SK-N-SH (cell line): ENCODE measurements around the gene SPATA13. TPM values are rescaled to one million over a fixed set of nuclear protein-coding genes. Genes with fewer than 3 reads are reported as not detected.

ENCODE experiments used
- CTCF ChIA-PET: fragments of 300-600, 350-600 bp; formaldehyde crosslinking; extraction: SDS; loops from one replicate; lab custom pipeline; 2021; lab: Yijun Ruan, JAX
- POLR2A ChIA-PET: fragments of 350-600 bp; sonication (Branson Sonifier 250); formaldehyde crosslinking; extraction: SDS; loops from one replicate; lab custom pipeline; 2020; ENCODE audit warnings: antibody characterized with exemption, inconsistent platforms; lab: Yijun Ruan, JAX
- DNase-seq: peaks from one replicate; pipeline ENCODE4 v3.0.0; 2012
- H2AFZ ChIP-seq: fragments of 200-600 bp; sonication (generic); 2 replicates; pipeline ENCODE4 v1.8.1; 2016; ENCODE audit warnings: antibody characterized with exemption, mild to moderate bottlenecking, low read depth
- H3F3A ChIP-seq: fragments of 200-600 bp; sonication (generic); replicated peaks from 2 replicates; pipeline ENCODE3; 2016; ENCODE audit warnings: antibody characterized with exemption, mild to moderate bottlenecking; ENCODE audit not compliant: insufficient read depth
- H3K27ac ChIP-seq, 2 experiments: fragments of 200-500 bp in 1 of 2; fragments of 200-600 bp in 1 of 2; sonication (Bioruptor generic) in 1 of 2; sonication (generic), shearing (Covaris generic) in 1 of 2; 2 replicates each; pipeline versions ENCODE4 v1.5.1 to v1.6.1; 2014 to 2016; ENCODE audit warnings: low read depth in 2 of 2, inconsistent platforms in 1 of 2, low read length in 1 of 2, mild to moderate bottlenecking in 1 of 2, mixed read lengths in 1 of 2
- H3K27me3 ChIP-seq: fragments of 200-600 bp; sonication (generic), shearing (Covaris generic); 2 replicates; pipeline ENCODE4 v1.6.1; 2016; ENCODE audit warnings: mixed run types; ENCODE audit not compliant: insufficient read depth
- H3K36me3 ChIP-seq, 2 experiments: fragments of 200-500 bp in 1 of 2; fragments of 200-600 bp in 1 of 2; sonication (Bioruptor generic) in 1 of 2; sonication (generic) in 1 of 2; replicated peaks in 1 of 2; 2 replicates each; pipeline versions ENCODE3 to v1.5.1; 2014 to 2016; ENCODE audit warnings: low read length in 1 of 2, mild to moderate bottlenecking in 1 of 2; ENCODE audit not compliant: insufficient read depth in 2 of 2, control insufficient read depth in 1 of 2
- H3K4me1 ChIP-seq, 2 experiments: fragments of 200-500 bp in 1 of 2; fragments of 200-600 bp in 1 of 2; sonication (Bioruptor generic) in 1 of 2; sonication (generic), shearing (Covaris generic) in 1 of 2; 2 replicates each; pipeline versions ENCODE4 v1.5.1 to v1.6.1; 2014 to 2016; ENCODE audit warnings: low read depth in 1 of 2, low read length in 1 of 2, mixed run types in 1 of 2; ENCODE audit not compliant: insufficient read depth in 2 of 2, control insufficient read depth in 1 of 2
- H3K4me2 ChIP-seq: fragments of 200-600 bp; sonication (generic), shearing (Covaris generic); 2 replicates; pipeline ENCODE4 v1.6.1; 2017; ENCODE audit warnings: mixed run types
- H3K4me3 ChIP-seq, 2 experiments: fragments of 200-500 bp in 1 of 2; fragments of 200-600 bp in 1 of 2; sonication (Bioruptor generic) in 1 of 2; sonication (generic), shearing (Covaris generic) in 1 of 2; 2 replicates each; pipeline versions ENCODE4 v1.5.1 to v1.8.1; 2014 to 2016; ENCODE audit warnings: low read depth in 2 of 2, inconsistent platforms in 1 of 2, low read length in 1 of 2, mild to moderate bottlenecking in 1 of 2, mixed read lengths in 1 of 2, moderate library complexity in 1 of 2
- H3K79me2 ChIP-seq: fragments of 200-600 bp; sonication (generic); 2 replicates; pipeline ENCODE4 v1.8.1; 2017; ENCODE audit warnings: mild to moderate bottlenecking; ENCODE audit not compliant: insufficient read depth
- H3K9ac ChIP-seq: fragments of 200-600 bp; sonication (generic); 2 replicates; pipeline ENCODE4 v1.6.1; 2017; ENCODE audit warnings: mixed run types
- H3K9me2 ChIP-seq: fragments of 200-600 bp; sonication (generic); 2 replicates; pipeline ENCODE4 v1.6.1; 2017; ENCODE audit warnings: mixed run types
- H3K9me3 ChIP-seq: fragments of 200-600 bp; sonication (generic); 2 replicates; pipeline ENCODE4 v1.6.1; 2017; ENCODE audit warnings: mixed run types, mild to moderate bottlenecking, moderate library complexity
- H4K20me1 ChIP-seq: fragments of 200-600 bp; sonication (generic); 2 replicates; pipeline ENCODE4 v1.6.1; 2017; ENCODE audit warnings: mild to moderate bottlenecking, mixed run types; ENCODE audit not compliant: insufficient read depth
- EP300 ChIP-seq, 2 experiments: IDR thresholded peaks; 2 replicates each; pipeline versions ENCODE4 v1.4.0 to v1.6.1; 2012; ENCODE audit warnings: borderline replicate concordance in 1 of 2, low read depth in 1 of 2, low read length in 1 of 2
- EZH2phosphoT487 ChIP-seq: fragments of 200-600 bp; sonication (generic); IDR thresholded peaks from 2 replicates; pipeline ENCODE4 v1.6.1; 2017; ENCODE audit warnings: low read depth, mixed run types, mild to moderate bottlenecking, antibody characterized with exemption, moderate library complexity, borderline replicate concordance
- GABPA ChIP-seq: IDR thresholded peaks from 2 replicates; pipeline ENCODE4 v1.4.0; 2012; ENCODE audit warnings: low read depth, mild to moderate bottlenecking
- JUND ChIP-seq: IDR thresholded peaks from 2 replicates; pipeline ENCODE4 v1.4.0; 2012
- NFIC ChIP-seq: IDR thresholded peaks from 2 replicates; pipeline ENCODE4 v1.4.0; 2012; ENCODE audit warnings: borderline replicate concordance
- RCOR1 ChIP-seq: fragments of 150-350 bp; IDR thresholded peaks from 2 replicates; pipeline ENCODE4 v1.6.1; 2017; ENCODE audit warnings: antibody characterized with exemption, low read length
- TAF1 ChIP-seq: IDR thresholded peaks from 2 replicates; pipeline ENCODE4 v1.6.1; 2012; ENCODE audit warnings: low read depth, mild to moderate bottlenecking, low read length, moderate library complexity, borderline replicate concordance
- TCF12 ChIP-seq: IDR thresholded peaks from 2 replicates; pipeline ENCODE4 v1.4.0; 2012
- USF2 ChIP-seq: fragments of 150-350 bp; IDR thresholded peaks from 2 replicates; pipeline ENCODE4 v1.6.1; 2017; ENCODE audit warnings: antibody characterized with exemption, low read length, low read depth, borderline replicate concordance
- YY1 ChIP-seq: IDR thresholded peaks from 2 replicates; pipeline ENCODE4 v1.4.0; 2012; ENCODE audit warnings: low read depth, mild to moderate bottlenecking
- ZBTB33 ChIP-seq: IDR thresholded peaks from 2 replicates; pipeline ENCODE4 v1.4.0; 2012; ENCODE audit warnings: low read depth, borderline replicate concordance
- WGBS: methylation state at CpG from one replicate; pipeline ENCODE4 v1.1.6; 2017; ENCODE audit warnings: low lambda C conversion rate; 5-methylcytosine and 5-hydroxymethylcytosine counted together
- polyA plus RNA-seq, 3 experiments: library from polyadenylated mRNA; depleted of rRNA; stranded (reverse); fragments of >200 nt; gene quantifications; 2 replicates each; pipeline ENCODE4 v1.2.3, GENCODE V29; 2012
- TF ChIP-seq, protein P1 (sequence below): IDR thresholded peaks from 2 replicates; pipeline ENCODE4; 2012
- TF ChIP-seq, protein P2 (sequence below): fragments of 200-600 bp; sonication (generic); IDR thresholded peaks from 2 replicates; pipeline ENCODE4 v1.6.1; 2017; ENCODE audit warnings: antibody characterized with exemption, mild to moderate bottlenecking, moderate library complexity

The SPATA13 gene
- polyA plus RNA-seq, 1 of the 3 experiments (the other 2 are of a cell fraction): 4.3 TPM

DNA sequence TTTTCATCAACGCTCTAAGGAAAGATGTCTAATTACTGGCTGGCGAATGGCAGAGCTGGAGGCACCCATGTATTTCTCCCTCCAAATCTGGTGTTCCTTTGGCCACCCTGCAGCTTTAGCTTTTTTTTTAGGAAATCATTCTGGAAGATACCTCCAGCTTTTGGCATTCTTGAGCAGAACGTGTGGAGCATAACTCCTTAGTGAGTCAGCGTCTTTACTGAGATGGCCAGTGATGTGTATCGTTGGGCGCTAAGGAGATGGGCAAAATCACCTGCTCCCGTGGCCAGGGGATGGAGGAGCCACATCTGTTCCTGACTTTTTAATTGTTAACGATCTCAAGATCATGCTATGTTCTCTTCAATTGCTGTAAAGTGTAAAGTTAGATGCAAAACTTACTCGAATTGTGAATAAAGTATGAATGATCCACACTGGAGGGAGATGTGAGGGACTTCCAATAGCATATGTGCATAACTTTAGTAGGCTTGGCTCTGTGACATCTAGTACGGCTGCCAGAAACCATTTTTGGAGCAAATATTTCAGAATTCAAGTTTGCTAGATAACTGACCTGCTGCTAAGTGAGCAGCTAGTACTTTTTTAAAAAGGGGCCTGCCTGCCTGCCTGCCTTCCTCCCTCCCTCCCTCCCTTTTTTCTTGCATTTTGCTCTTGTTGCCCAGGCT lies 124.5 kb downstream of the SPATA13 start (continued):
- no peak for TF ChIP-seq USF2
- TF ChIP-seq EZH2phosphoT487: no peak
- TF ChIP-seq GABPA: no peak
- TF ChIP-seq ZBTB33: no peak
- TF ChIP-seq RCOR1: no peak

DNA sequence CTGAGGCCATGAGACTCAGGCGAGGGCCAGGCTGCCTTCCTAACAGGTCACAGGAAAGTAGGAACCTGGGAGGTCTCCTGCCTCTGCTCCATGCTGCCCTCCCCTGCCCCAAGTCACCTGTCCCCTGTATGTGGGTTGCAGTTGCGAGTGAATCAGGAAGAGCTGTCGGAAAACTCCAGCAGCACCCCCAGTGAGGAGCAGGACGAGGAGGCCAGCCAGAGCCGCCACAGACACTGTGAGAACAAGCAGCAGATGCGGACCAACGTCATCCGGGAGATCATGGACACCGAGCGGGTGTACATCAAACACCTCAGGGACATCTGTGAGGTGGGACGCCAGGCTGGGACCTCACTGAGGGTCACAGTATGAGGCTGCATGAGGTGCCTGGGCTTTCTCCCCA lies 126.1 kb downstream of the SPATA13 start:
- DNase-seq: no peak
- Histone ChIP-seq H3K9ac (no peak overlapping the region), H4K20me1 (no peaks in the 10 kb centered on the region), H3K36me3 (peaks cover 3 to 7% of the 10 kb centered on the region in 2 experiments), H2AFZ (no peak overlapping the region), H3K4me1 (peaks cover 0 to 17% of the 10 kb centered on the region in 2 experiments; a peak in 3 of 4 replicates)
- POLR2A ChIA-PET: no interaction called here
- TF ChIP-seq RCOR1 (no peak), YY1 (no peak), TCF12 (no peak), TAF1 (no peak), EP300 (IDR thresholded peaks at IDR 0.05; ENCODE audit: borderline replicate concordance in 1 of 2, low read depth in 1 of 2, low read length in 1 of 2) (no peak), NFIC (no peak), JUND (no peak)
- TF ChIP-seq, protein P1, sequence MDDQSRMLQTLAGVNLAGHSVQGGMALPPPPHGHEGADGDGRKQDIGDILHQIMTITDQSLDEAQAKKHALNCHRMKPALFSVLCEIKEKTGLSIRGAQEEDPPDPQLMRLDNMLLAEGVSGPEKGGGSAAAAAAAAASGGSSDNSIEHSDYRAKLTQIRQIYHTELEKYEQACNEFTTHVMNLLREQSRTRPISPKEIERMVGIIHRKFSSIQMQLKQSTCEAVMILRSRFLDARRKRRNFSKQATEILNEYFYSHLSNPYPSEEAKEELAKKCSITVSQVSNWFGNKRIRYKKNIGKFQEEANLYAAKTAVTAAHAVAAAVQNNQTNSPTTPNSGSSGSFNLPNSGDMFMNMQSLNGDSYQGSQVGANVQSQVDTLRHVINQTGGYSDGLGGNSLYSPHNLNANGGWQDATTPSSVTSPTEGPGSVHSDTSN: no peak
- TF ChIP-seq, protein P2, sequence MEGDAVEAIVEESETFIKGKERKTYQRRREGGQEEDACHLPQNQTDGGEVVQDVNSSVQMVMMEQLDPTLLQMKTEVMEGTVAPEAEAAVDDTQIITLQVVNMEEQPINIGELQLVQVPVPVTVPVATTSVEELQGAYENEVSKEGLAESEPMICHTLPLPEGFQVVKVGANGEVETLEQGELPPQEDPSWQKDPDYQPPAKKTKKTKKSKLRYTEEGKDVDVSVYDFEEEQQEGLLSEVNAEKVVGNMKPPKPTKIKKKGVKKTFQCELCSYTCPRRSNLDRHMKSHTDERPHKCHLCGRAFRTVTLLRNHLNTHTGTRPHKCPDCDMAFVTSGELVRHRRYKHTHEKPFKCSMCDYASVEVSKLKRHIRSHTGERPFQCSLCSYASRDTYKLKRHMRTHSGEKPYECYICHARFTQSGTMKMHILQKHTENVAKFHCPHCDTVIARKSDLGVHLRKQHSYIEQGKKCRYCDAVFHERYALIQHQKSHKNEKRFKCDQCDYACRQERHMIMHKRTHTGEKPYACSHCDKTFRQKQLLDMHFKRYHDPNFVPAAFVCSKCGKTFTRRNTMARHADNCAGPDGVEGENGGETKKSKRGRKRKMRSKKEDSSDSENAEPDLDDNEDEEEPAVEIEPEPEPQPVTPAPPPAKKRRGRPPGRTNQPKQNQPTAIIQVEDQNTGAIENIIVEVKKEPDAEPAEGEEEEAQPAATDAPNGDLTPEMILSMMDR: no peak
- TF ChIP-seq, all 33 proteins: peak for 0
- no peaks in the 10 kb centered on the region for H3K9me3 ChIP-seq
- H3K27me3 ChIP-seq: no peaks in the 10 kb centered on the region
- 88% methylated on average over 9 of the region's 11 CpGs for WGBS
- H3K4me2 ChIP-seq: no peak overlapping the region
- CTCF ChIA-PET: no interaction called here
- H3K79me2 ChIP-seq: no peaks in the 10 kb centered on the region
- H3F3A ChIP-seq: no peaks in the 10 kb centered on the region
- H3K9me2 ChIP-seq: no peaks in the 10 kb centered on the region
- no peak overlapping the region for H3K27ac ChIP-seq
- no peak overlapping the region for H3K4me3 ChIP-seq
